ENCODE results near the gene TGFBR1.
A peak's percentile ranks its signal among the peaks of the same experiment; 100 is the strongest.

TGFBR1 gene

DNA sequence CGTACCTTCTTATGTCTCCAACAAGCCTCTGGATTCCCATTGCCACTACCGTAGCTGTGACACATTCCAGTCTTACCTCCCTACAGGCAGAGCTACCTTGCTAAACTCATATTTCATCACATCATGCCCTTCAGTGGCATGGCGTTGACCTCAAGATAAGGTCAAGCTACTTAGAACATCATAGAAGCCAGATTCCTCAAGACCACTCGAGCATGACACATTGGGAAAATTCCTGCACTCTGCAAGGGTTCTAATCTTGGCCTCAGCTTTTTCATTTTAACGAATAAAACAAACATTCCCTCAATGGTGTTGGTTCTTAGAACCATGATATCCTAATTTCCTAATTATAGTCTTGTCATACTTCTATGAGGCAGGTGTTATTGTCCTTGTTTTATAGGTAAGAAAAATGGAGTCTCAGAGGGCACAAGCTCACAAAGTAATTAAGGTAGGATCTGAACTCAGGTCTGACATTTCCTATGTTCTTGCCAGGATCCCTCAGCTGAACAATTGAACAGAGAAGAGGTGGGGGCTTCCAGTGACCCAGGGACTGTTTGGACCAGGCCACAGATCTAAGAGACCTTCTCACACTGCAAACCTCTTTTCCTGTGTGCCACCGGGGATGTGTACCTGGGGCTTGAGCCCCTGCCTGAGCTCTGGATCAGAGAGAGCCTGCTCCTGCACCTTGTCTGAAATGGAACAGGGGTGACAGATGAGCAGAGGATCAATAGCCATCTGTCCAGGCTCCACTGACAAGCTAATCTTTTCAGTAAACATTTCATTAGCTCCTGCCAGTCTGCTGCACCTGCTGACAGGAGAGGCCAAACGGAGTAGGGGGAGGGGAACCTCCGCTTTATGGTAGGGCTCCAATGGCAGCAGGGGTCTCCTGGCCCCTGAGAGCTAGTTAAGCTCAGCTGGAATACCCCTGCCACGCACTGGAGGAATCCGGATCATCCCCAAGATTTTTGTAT lies 67.5 kb downstream of the TGFBR1 start:
- DNase-seq = no peak

DNA sequence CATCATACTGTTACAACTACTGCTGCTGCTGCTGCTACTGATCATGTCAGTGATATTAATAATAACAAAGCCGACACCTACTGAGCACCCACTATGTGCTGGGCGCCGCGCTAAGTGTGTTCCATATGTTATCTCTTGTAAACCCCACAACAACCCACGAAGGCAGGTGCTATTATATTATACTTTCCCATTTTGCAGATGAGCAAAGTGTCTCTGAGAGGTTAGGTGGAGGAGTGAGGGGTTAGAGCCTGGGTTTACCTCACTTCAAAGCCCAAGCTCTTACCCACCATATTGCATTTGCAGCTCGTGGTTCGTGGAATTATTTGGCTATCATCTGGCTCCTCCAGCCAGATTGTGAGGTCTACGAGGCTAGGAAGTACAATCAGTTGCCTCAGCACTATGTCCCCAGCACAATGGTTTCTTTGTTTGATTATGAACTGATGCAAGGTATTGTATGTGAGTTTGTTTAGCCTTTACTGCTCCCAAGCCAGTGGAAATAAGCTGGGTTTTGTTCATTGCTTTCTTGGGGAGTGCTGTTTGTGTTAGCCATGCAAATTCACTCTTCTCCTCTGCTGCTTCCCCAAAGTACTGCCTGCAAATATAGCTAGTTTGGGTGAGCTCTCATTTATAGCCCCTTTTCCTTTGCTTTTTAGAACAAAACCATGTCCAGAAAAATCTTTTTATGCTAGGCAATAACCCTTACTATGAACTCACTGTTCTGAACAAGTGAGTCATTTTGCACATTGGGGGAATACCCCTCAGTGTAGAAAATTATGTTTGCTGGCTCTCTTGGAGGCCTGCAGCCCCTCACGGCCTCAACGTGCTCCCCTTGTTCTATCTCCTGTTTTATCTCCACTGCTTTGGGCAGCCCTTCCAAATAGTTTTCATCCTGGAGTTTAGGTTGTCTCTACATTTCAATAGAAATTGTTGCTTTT lies 68.9 kb downstream of the TGFBR1 start:
- DNase-seq = no peak

DNA sequence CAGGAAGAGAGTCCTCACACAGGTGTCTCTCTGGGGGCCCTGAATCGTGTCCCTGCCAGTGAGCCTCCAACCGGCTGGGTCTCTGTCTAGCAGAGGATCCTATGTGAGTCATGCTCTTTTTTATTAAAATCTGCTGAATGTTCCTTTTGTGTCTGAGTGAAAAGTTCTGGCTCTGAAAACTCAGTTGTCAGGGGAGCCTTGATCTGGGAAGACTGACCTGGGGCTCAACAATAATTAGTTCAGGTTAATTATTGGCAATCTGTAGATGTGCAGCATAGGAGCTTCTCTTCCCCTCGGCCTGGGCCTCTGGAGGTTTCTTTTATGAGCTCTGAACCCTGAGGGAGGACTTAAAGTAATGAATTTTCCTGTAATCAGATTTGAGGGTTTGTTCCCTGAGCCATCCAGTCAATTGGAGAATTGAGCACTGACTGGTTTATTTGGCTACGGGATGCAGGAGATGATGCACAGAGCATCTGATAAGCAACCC lies 71.7 kb downstream of the TGFBR1 start:
- no peak for DNase-seq

DNA sequence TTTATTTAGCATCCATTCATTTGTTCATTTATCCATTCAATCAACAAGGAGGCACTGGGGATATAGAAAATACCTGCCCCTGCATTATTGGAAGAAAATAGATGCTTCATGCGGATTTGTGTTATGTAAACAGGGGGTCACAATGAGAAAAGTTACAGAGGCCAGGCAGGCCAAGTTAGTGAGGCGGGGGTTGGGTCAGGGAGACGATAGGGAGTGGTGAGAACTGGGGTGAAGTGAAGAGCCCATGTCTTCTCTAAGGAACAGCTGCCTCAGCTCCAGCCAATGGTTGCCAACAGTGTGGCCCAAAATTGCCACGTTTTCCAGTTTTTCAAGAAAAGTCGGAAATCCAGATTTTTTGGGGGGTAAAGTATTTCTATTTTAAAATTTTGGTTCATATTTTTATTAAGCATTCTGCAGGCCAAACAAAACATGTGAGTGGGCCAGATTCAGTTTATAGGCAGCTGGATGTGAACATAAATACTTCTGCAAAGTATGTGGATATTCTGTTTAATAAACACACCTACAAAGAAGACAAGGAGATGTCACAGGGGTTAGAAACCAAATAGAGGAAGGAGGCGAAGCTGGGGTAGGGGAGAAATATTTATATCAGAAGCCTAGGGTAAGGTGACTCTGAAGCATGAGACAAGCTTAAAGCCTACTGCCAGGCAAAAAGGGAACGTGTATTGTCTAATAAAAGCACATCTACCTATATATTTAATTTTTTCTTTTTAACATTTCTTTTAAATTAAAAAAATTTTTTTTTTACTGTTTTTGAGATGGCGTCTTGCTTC lies 72.9 kb downstream of the TGFBR1 start:
- DNase-seq = no peak

DNA sequence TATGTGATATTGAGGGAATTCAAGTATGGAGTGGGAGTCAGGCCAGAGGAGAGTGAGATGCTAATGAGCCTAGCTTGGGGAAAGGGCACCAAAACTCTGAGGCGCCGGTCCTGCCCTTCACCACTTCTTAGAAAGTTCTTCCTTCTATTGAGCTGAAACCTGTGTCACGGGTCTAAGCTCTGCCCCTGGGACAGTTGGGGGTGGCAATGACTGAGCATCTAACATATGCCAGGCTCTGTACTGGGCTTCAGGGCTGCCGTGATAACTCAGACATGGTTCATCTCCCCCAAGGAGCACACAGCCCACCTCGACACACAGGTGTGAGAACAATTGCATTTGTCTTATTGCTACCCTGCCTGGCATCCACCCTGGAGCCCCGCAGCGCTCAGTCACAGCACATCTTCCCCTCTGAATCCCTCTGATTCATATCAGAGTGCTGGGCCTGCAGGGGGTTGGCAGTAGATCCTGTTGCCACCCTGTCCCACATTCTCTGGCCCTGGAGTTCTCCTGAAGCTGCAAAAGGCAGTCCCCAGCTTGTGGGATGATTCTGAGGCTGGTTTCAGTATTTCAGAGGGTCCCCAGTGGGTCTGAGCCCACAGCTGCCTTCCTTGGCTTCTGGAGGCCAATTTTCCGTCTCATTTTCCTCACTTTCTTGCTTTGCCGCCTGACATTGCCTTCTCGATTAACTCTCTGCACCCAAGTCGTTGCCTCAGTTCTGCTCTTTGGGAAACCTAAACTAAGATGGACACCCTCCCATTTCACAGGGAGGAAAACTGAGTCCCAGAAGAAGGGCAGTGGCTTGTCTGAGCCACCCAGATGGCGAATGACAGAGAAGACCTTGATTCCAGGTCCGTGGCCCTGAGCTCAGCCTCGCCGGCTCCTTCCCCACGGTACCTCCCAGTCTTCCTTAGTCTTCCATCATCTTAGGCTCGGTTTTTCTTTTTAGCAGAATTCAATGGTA lies 74.3 kb downstream of the TGFBR1 start:
- DNase-seq = no peak

DNA sequence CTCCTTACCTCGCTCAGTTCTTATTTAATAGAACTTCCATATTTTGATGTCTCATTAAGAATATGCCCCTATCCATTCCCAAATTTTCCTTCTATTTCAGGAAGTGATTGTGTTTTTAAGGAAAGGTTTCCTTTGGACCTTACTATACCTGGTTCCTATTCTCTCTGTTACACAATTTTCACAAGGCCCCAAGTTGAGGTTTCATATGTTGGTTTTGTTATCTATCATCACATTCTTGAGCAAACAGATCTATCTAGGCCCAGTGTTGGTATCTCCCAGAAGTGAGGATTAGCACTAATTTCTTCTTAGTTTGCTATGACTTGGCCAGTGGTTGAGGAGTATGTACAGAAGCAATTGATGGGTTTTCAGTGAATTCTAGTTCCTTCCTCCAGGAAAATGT lies 75.3 kb downstream of the TGFBR1 start:
- DNase-seq = no peak

DNA sequence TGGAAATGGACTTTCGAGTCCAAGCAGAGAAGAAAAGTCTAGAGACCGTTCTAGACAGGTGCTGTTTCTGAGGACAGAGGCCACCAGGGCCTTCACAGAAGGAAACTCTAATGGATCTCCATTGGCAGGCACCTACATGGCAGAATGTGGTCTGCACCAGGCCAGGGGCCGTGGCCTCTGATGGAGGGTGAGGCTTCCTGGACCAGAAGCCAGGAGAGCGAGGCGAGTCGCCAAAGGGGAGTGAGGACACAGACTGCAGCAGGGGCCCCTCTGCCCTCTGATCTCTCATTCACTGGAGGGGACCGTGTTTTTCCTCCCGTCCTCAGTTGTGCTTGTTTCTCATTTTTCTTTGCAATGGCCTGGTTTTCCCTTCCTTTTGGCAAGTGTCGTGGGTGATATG lies 75.7 kb downstream of the TGFBR1 start:
- no peak for DNase-seq

DNA sequence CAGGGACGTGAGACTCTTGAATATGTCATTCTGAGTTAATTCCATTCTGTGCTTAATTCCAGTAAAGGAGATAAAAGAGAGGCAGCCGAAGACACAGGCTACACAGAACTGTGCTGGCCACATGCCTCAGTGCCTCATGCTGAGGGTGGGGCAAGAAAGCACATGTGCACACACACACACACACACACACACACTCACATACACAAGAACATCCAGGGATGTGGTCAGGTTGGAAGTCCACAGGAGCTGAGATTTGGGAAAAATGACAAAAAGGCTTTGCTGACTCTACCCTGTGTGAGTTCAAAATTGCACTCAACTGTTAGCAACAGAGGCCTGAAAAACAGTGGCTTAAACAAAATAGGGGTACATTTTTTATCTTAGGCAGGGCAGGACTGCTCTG lies 76.3 kb downstream of the TGFBR1 start:
- no peak for DNase-seq

DNA sequence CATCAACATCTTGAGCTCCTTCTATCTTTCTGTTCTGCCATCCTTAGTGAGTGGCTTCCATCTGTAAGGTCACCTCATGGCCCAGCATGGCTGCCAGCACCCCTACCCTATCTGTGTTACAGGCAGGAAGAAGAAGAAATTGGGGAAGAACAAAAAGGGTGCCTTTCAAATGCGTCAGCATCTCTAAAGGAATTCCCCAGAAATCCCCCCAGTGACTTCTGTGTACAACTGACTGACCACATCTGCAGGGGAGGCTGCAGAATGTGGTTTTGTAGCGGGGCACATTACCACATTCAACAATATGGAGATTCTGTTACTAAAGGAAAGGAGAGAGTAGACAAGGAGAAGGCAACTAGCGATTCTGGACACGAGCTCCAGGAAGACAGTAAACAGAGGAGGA lies 76.7 kb downstream of the TGFBR1 start:
- DNase-seq = no peak

DNA sequence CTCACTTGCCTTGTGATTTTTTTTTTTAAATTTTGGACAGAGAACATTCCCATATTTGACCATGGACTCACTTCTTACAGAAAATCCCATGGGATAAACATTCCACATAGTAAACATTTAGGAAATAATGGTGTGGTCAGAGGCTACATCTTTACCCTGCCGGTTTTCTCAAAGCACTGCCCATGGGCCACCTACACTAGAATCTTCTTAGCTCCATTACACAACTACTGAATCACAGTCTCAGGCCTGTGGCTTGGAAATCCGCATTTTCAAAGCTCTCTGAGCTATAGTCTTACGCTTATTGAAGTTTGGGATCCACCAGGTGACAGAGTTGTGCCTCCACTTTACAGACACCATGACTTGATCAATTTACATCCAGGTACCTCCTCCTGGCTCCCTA lies 77.4 kb downstream of the TGFBR1 start:
- no peak for DNase-seq

DNA sequence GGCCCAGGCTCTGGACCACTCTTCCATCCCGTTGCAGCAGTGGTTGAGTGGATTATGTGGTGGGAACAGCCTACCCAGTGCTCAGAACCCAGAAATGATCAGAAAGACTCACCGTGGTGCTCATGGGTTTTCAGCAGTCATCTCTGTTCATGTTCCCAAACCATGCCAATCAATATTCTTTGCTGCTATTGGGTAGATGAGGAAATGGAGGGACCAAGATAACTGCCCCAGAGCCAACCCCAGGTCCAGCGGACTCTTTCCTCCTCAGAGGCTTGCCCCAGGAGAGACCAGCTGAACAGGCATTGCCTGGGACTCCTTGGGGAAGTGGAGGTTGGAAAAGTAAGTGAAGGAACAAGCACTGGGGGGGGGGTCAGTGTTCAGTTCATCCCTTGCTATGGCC lies 78.7 kb downstream of the TGFBR1 start:
- no peak for DNase-seq

DNA sequence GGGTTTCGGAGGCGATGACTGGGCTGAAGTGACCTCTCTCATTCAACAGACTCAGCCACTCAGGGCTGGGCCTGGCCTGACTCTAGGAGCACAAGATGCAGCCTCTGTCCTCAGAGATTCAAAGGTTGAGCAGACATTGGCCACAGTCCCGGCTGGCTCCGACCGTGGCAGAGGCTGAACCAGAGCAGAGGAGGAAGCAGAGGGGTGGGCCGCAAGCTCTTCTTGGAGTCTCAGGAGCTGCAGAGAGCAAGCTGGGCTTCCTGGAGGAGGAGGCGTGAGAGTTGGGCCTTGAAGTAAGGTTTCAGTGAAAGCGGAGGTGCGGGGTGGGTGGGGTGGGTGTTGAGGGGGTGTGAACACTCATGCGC lies 79.2 kb downstream of the TGFBR1 start:
- no peak for DNase-seq

DNA sequence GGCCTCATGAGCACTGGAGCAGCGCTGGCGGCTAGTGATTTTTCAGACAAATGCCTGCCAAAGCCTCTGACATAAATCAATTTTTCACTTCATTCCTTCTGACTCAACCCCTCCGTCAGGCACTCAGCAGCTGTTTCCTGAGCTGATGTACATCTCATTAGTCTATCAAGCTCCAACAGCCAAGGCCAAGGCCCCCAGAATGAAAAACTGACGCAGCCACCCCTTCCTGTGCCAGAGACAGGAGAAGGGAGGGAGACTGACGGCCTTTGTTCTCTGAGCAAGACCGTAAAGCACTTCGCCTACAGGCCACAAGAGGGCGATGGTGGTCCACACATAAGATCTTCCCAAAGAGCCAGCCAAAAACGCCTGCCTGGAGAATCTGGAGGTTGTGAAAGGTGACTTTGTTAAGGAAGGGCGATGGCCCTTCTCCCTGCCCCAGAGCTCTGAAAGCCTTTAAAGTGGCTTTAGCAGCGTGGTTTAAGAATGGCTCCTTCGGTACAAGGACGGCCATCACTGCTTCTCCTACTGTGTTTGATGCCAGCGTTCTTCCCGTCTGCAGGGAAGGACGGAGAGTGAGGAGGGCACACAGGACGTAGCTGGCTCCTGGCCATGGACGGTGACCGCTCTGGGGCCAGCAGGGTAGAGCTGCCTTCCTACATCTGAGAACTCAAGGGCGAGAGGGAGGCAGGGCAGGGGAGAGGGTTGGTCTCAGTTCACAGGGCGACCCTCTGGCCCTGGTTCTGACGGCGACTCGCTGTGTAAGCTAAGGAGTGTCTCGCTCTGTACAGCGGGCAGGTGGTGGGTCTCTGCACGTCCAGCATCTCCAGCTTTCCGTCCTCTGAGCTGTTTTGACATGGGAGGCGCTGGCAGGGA lies 79.8 kb downstream of the TGFBR1 start:
- peak; percentile 48 for DNase-seq

DNA sequence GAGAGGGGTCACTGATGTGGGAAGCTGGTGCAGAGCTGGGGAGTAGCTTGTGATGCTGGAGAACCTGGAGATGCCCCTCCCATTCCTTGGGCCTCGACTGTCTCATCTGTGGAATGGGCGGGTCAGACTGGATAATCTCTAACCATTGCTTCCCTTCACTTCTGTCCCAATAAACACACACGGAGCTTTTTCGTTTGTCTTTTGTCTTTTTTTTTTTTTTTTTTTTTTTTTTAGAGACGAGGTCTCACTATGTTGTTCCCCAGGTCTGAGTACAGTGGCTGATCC lies 80.4 kb downstream of the TGFBR1 start:
- no peak for DNase-seq

DNA sequence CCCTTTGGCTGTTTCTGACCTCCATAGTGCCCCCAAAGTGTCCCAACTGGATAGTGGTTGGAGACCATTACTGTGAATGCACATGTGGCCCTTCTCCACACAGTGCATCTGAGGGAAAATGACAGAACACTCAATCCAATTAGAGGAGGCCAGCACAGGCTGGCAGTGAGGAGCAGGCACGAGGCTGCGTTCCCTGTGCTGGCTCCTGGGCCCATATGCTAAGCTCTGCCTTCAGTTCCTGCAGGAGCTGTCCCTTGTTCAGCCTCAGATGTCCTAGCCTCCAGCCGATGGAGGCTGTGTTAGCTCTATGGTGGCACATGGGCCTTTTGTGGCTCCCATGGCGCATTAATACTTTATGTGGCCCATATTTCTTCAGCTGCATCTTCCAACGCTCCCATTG lies 81.0 kb downstream of the TGFBR1 start:
- no peak for DNase-seq

DNA sequence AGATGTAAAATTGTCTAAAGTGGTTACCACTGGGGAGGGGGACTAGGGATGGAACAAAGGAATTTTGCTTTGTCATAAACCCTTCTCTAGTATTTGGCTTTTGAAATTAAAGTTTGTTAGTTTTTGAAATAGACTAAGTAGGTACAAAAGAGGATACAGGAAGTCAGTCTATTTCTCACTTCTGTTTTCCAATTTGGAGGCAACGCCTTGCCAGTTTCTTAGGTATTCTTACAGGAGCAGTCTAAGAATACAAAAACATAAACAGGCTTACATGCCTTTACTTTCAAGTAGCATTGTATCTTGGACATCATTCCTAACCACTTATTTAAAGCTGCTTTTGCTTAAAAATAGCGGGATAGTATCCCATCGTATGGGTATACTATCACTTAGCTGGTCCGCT lies 82.4 kb downstream of the TGFBR1 start:
- no peak for DNase-seq

DNA sequence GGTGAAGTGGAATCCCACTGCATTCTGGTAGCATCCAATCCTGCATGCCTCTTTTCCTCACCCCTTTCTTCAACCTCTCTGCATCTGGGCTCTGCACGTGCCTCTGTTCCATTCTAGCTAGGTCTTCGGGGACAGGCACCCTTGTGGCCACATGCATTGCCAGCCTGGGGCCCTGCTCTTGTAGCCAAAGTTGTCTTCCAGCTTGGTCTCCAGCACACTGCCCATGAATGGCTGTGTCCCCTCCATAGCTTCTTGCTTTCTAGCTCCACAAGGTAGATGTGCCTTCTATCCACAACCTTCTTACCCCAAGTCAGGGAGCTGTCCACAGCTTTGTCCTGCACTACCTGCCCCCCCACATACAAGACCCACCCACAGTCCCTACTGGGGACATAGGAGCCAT lies 84.3 kb downstream of the TGFBR1 start:
- no peak for DNase-seq

DNA sequence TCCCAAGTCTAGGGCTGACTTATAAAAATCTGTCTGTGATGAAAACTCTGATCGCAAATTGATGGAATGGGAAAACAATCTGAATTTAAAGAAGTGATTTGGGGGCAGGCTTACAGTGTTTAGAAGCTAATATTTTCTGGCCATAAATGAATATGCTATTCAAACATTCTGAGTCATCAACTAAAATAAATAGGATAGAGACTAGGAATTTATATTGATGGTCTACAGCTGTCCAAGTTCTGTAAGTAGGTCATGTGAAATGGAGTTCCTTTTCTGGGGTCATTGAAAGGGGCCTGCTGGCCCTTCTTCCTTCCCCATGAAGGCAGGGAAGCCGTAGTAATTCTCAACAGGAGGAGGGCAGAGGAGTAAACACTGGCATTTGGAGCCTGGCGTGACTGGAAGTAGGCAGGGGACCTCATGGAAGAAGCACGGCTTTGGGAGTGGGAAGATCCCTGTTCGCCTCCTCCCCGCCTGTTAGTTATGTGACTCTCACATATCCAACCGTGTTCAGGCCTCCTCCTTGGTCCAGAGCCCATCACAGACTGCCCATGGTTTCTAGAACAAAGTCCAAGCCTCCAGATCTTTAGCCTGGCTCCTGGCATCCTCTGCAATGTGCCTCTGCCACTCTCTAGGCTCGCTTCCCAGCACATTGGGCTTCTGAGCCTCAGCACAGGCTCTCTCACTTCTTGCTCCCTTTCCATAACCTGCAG lies 85.1 kb downstream of the TGFBR1 start:
- DNase-seq = no peak

DNA sequence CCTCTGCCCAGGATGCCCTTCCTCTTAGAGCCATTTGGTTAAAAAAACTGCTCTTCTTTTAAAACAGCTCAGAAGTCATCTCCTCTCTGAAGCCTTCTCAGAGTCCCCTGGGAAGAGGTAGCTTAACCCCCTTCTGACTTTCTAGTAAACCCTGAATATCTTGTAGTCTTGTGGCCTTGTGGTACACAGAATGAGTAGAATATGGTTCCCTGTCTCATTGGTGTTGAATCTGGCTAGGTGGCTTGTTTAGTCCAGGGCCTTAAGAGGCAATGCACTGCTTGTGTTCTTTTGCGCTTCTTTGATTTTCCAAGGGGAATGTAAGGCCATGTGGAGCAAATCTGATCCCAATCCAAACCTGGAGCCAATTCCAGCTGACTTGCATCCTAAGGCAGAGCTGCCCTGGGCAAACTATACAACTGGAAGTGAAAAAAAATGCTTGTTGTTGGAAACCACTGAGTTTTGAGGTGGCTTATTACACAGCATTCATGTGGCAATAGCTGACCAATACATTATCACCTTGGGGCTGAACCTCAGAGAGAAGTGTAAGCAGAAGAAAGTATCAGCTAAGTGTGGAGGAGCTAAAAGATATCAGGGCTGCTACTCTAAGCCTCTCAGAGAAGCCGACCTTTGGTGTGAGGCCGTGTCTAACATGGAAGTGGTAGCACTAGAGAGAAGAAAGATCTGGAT lies 85.8 kb downstream of the TGFBR1 start:
- no peak for DNase-seq

All from activated effector memory CD4-positive, alpha-beta T cell treated with Interleukin-2 at 50 U/mL for 16 hours (primary cell).